HCT116 (cell line): ENCODE data around the gene ADAM17. TPM values are rescaled to one million over a fixed set of nuclear protein-coding genes. Genes with fewer than 3 reads are reported as not detected.

Experiments used
- ATAC-seq: fragments of 200-7000 bp; cut with Tn5 transposase; 2 replicates; pipeline ENCODE4 v1.9.1; 2020; ENCODE audit warnings: mild to moderate bottlenecking, moderate library complexity
- Bru-seq: library from RNA; stranded (reverse); fragments of 400-500 nt; gene quantifications from one replicate; lab custom pipeline; 2021; lab: Mats Ljungman, UMichigan
- BruChase-seq, 2 experiments: library from RNA; stranded (reverse); fragments of 400-500 nt; gene quantifications; one replicate each; lab custom pipeline; 2021; lab: Mats Ljungman, UMichigan
- BruUV-seq: library from RNA; stranded (reverse); fragments of 400-500 nt; replicated peaks from 2 replicates; lab custom pipeline; 2021; lab: Mats Ljungman, UMichigan
- CTCF ChIA-PET: fragments of 300-600 bp; sonication (Branson Sonifier 250); formaldehyde crosslinking; loops from one replicate; lab custom pipeline; 2021; ENCODE audit warnings: antibody characterized with exemption; lab: Charles Lee
- POLR2A ChIA-PET: fragments of 300-600, 350-600 bp; sonication (Branson Sonifier 250); formaldehyde crosslinking; loops from one replicate; lab custom pipeline; 2021; ENCODE audit warnings: antibody characterized with exemption; lab: Charles Lee
- RAD21 ChIA-PET, 2 experiments: fragments of 300-600 bp; sonication (Branson Sonifier 250); formaldehyde crosslinking; loops; one replicate each; lab custom pipeline; 2023; ENCODE audit warnings: low total read pairs in 2 of 2; ENCODE audit not compliant: uncharacterized antibody in 2 of 2, unreplicated experiment in 2 of 2, low non-redundant PET in 1 of 2; lab: Charles Lee
- DNase-seq: peaks from one replicate; pipeline ENCODE4 v3.0.0-alpha.2; 2010; ENCODE audit warnings: low read depth, low spot score
- H2AFZ ChIP-seq: fragments of 200-600 bp; shearing (Covaris generic), sonication (generic); 2 replicates; pipeline ENCODE4 v1.6.1; 2017; ENCODE audit warnings: low read depth, mixed run types, mixed read lengths, antibody characterized with exemption, low read length; ENCODE audit not compliant: poor library complexity, severe bottlenecking
- H3K27ac ChIP-seq: 2 replicates; pipeline ENCODE4 v1.5.1; 2012; ENCODE audit warnings: low read depth, low read length
- H3K27me3 ChIP-seq: fragments of 200-600 bp; sonication (generic); 2 replicates; pipeline ENCODE4 v1.6.1; 2016; ENCODE audit warnings: mixed run types, low read length, mixed read lengths; ENCODE audit not compliant: insufficient read depth
- H3K36me3 ChIP-seq, 2 experiments: fragments of 200-500 bp in 1 of 2; fragments of 200-600 bp in 1 of 2; sonication (Bioruptor generic) in 1 of 2; sonication (generic) in 1 of 2; 2 replicates each; pipeline versions ENCODE4 v1.5.1 to v1.6.1; 2014 to 2016; ENCODE audit warnings: low read length in 2 of 2, inconsistent platforms in 1 of 2, mixed read lengths in 1 of 2, mixed run types in 1 of 2; ENCODE audit not compliant: insufficient read depth in 2 of 2, control insufficient read depth in 1 of 2
- H3K4me1 ChIP-seq, 2 experiments: fragments of 200-600 bp in 1 of 2; sonication (generic) in 1 of 2; 2 replicates each; pipeline versions ENCODE4 v1.5.1 to v1.6.1; 2012 to 2017; ENCODE audit warnings: low read length in 2 of 2, inconsistent platforms in 1 of 2, mild to moderate bottlenecking in 1 of 2, mixed read lengths in 1 of 2, mixed run types in 1 of 2, moderate library complexity in 1 of 2; ENCODE audit not compliant: insufficient read depth in 2 of 2, control insufficient read depth in 1 of 2
- H3K4me2 ChIP-seq: fragments of 200-600 bp; sonication (generic); 2 replicates; pipeline ENCODE4 v1.6.1; 2017; ENCODE audit warnings: mixed run types, low read length, mixed read lengths
- H3K4me3 ChIP-seq, 2 experiments: fragments of 200-600 bp in 1 of 2; sonication (generic) in 1 of 2; replicated peaks in 1 of 2; 2 replicates each; pipeline ENCODE4 v1.5.1; 2011 to 2016; ENCODE audit warnings: low read length in 2 of 2, control low read depth in 1 of 2, low read depth in 1 of 2, mild to moderate bottlenecking in 1 of 2, mixed read lengths in 1 of 2, mixed run types in 1 of 2
- H3K79me2 ChIP-seq: fragments of 200-600 bp; sonication (generic); 2 replicates; pipeline ENCODE4 v1.6.1; 2017; ENCODE audit warnings: mild to moderate bottlenecking, mixed run types, low read length, moderate library complexity, mixed read lengths; ENCODE audit not compliant: insufficient read depth
- H3K9ac ChIP-seq: fragments of 200-600 bp; sonication (generic); 2 replicates; pipeline ENCODE4 v1.6.1; 2016; ENCODE audit warnings: low read length, mixed read lengths
- H3K9me2 ChIP-seq: fragments of 200-600 bp; sonication (generic), shearing (Covaris generic); 2 replicates; pipeline ENCODE4 v1.6.1; 2017; ENCODE audit warnings: mixed run types, mild to moderate bottlenecking, moderate library complexity; ENCODE audit not compliant: insufficient read depth
- H3K9me3 ChIP-seq, 2 experiments: fragments of 200-500 bp in 1 of 2; fragments of 200-600 bp in 1 of 2; sonication (Bioruptor generic) in 1 of 2; sonication (generic) in 1 of 2; 2 replicates each; pipeline ENCODE4 v1.6.1; 2014 to 2017; ENCODE audit warnings: low read length in 2 of 2, mixed read lengths in 2 of 2, inconsistent platforms in 1 of 2, low read depth in 1 of 2, mild to moderate bottlenecking in 1 of 2, mixed run types in 1 of 2, moderate library complexity in 1 of 2; ENCODE audit not compliant: control insufficient read depth in 1 of 2, insufficient read depth in 1 of 2
- H4K20me1 ChIP-seq: fragments of 200-600 bp; sonication (generic), shearing (Covaris generic); 2 replicates; pipeline ENCODE4 v1.6.1; 2017; ENCODE audit warnings: mixed run types, mild to moderate bottlenecking, moderate library complexity; ENCODE audit not compliant: insufficient read depth
- ATF3 ChIP-seq: IDR thresholded peaks from 2 replicates; pipeline ENCODE4 v1.6.1; 2012
- CBX3 ChIP-seq: IDR thresholded peaks from 2 replicates; pipeline ENCODE4 v1.6.1; 2012; ENCODE audit warnings: low read depth
- CEBPB ChIP-seq: IDR thresholded peaks from 2 replicates; pipeline ENCODE4 v1.6.1; 2012; ENCODE audit warnings: low read depth
- EZH2 ChIP-seq: fragments of 200-600 bp; sonication (generic); IDR thresholded peaks from 2 replicates; pipeline ENCODE4 v1.6.1; 2017; ENCODE audit warnings: antibody characterized with exemption, mixed run types
- FOSL1 ChIP-seq: IDR thresholded peaks from 2 replicates; pipeline ENCODE4 v1.6.1; 2012; ENCODE audit warnings: low read depth
- JUND ChIP-seq: IDR thresholded peaks from 2 replicates; pipeline ENCODE4 v1.6.1; 2012
- POLR2A ChIP-seq: IDR thresholded peaks from 2 replicates; pipeline ENCODE4 v1.7.0; 2011; ENCODE audit warnings: borderline replicate concordance; ENCODE audit not compliant: insufficient read depth, insufficient read length; ENCODE audit errors: extremely low read depth
- RAD21 ChIP-seq: IDR thresholded peaks from 2 replicates; pipeline ENCODE4 v1.6.1; 2012; ENCODE audit warnings: low read depth, mild to moderate bottlenecking
- SIN3A ChIP-seq: IDR thresholded peaks from 2 replicates; pipeline ENCODE4 v1.6.1; 2012; ENCODE audit warnings: low read depth
- TCF7L2 ChIP-seq: IDR thresholded peaks from 2 replicates; pipeline ENCODE4 v1.7.0; 2011; ENCODE audit warnings: borderline replicate concordance, inconsistent platforms; ENCODE audit not compliant: insufficient read depth, insufficient read length; ENCODE audit errors: extremely low read depth
- YY1 ChIP-seq: IDR thresholded peaks from 2 replicates; pipeline ENCODE4 v1.6.1; 2011; ENCODE audit warnings: low read length, low read depth, moderate library complexity, mild to moderate bottlenecking; ENCODE audit not compliant: insufficient replicate concordance; ENCODE audit errors: extremely low read depth
- ZNF274 ChIP-seq: fragments of 200-500 bp; sonication (Bioruptor generic); IDR thresholded peaks from 2 replicates; pipeline ENCODE4 v1.6.1; 2014; ENCODE audit warnings: mild to moderate bottlenecking, low read depth, low read length, inconsistent platforms
- intact Hi-C: fragments of 100-400 bp; cut with micrococcal nuclease; formaldehyde crosslinking; loops from 2 replicates; pipeline ENCODE4 v1.10.0; 2022
- long read RNA-seq: library from polyadenylated mRNA; unstranded; transcript quantifications from one replicate; pipeline ENCODE4 v2.0.0, GENCODE V29; 2021; ENCODE audit not compliant: unreplicated experiment
- polyA plus RNA-seq: library from polyadenylated mRNA; unstranded; fragments of >200 nt; gene quantifications from 2 replicates; pipeline ENCODE4 v1.2.1, GENCODE V29; 2012; ENCODE audit warnings: missing spikeins
- total RNA-seq: library from RNA; stranded (reverse); gene quantifications from one replicate; pipeline ENCODE4 v1.2.1, GENCODE V29; 2021; ENCODE audit not compliant: unreplicated experiment
- TF ChIP-seq, protein P1 (sequence below), 3 experiments: fragments of 200-600 bp in 1 of 3; sonication (generic) in 1 of 3; IDR thresholded peaks in 2 of 3; conservative IDR thresholded peaks in 1 of 3; 2 replicates each; pipeline ENCODE4 v1.5.1; 2012 to 2017; ENCODE audit warnings: low read depth in 2 of 3, low read length in 2 of 3, antibody characterized with exemption in 1 of 3, borderline replicate concordance in 1 of 3, control low read depth in 1 of 3, mild to moderate bottlenecking in 1 of 3, mixed read lengths in 1 of 3, mixed run types in 1 of 3, moderate library complexity in 1 of 3; ENCODE audit not compliant: insufficient read depth in 1 of 3
- TF ChIP-seq, protein P2 (sequence below): IDR thresholded peaks from 2 replicates; pipeline ENCODE4 v1.6.1; 2012; ENCODE audit warnings: low read depth
- TF ChIP-seq, protein P3 (sequence below): IDR thresholded peaks from 2 replicates; pipeline ENCODE4 v1.6.1; 2012

ADAM17 gene
- total RNA-seq (39.2 TPM), Bru-seq, nascent RNA (percentile 94 among the genes with signal in this experiment), BruChase-seq, experiment 1, labeled RNA remaining after a 6-hour chase (percentile 94 among the genes with signal in this experiment), BruChase-seq, experiment 2, labeled RNA remaining after a 2-hour chase (percentile 89 among the genes with signal in this experiment)
- 27.1 and 37.8 TPM in 2 replicates for polyA plus RNA-seq
- long read RNA-seq, full-length matches to known transcripts, result 86 of 127 reads
- long read RNA-seq, partial matches to known transcripts, result 5 of 127 reads
- long read RNA-seq, other reads (novel, unspliced or antisense), result 36 of 127 reads

GRCh38 chr2:9555297-9556120, at the start of gene ADAM17:
TSS of gene ADAM17 (minus strand) at chr2:9555830. CDS start at chr2:9555605, 225 bp downstream.
- RAD21 ChIA-PET, result no interaction called here
- Histone ChIP-seq H3K79me2 (peaks cover 62% of the 10 kb centered on the region), H3K9me2 (no peaks in the 10 kb centered on the region), H3K4me2 (peak within 1 kb of the TSS; percentile 89), H3K4me3 (peak within 1 kb of the TSS; percentile 84 to 91), H4K20me1 (peaks cover 14% of the 10 kb centered on the region; the same call in 1 of the 2 replicates), H3K9ac (peak within 1 kb of the TSS; percentile 92), H3K36me3 (no peaks in the 10 kb centered on the region), H3K9me3 (no peaks in the 10 kb centered on the region), H2AFZ (no peak within 1 kb of the TSS), H3K27ac (peak within 1 kb of the TSS; percentile 90), H3K4me1 (peaks cover 36 to 65% of the 10 kb centered on the region in 2 experiments), H3K27me3 (no peaks in the 10 kb centered on the region)
- ATAC-seq (peak; percentile 93), DNase-seq (peak; percentile 88)
- POLR2A ChIA-PET, result interaction anchor here (0.9 to 2.3 kb wide), 11 partner anchors 9 to 222 kb away, joined by 3 to 10 read pairs (median 4); partner anchors contain the start of gene YWHAQ
- CTCF ChIA-PET, result interaction anchor here (0.7 to 1.4 kb wide), 4 partner anchors 8 to 413 kb away, joined by 3 to 5 read pairs (median 4); no protein-coding TSS in a partner anchor
- intact Hi-C loops, result loop anchor here (5.0 to 10.0 kb wide), 3 partner anchors 197 to 489 kb away; partner anchors contain the start of gene KLF11
- TSS peak; percentile 53 for BruUV-seq
- TF ChIP-seq JUND (no peak), RAD21 (peak; percentile 15; the same call in 1 of the 2 replicates), ZNF274 (no peak), POLR2A (peak; percentile 77), FOSL1 (no peak), ATF3 (no peak), YY1 (peak; percentile 51), CBX3 (0 out of 2 replicates have a peak, but pooled peaks have one; percentile 59), TCF7L2 (peak; percentile 49), CEBPB (no peak), SIN3A (peak; percentile 10; the same call in 1 of the 2 replicates), EZH2 (no peak)
- TF ChIP-seq, protein P1, sequence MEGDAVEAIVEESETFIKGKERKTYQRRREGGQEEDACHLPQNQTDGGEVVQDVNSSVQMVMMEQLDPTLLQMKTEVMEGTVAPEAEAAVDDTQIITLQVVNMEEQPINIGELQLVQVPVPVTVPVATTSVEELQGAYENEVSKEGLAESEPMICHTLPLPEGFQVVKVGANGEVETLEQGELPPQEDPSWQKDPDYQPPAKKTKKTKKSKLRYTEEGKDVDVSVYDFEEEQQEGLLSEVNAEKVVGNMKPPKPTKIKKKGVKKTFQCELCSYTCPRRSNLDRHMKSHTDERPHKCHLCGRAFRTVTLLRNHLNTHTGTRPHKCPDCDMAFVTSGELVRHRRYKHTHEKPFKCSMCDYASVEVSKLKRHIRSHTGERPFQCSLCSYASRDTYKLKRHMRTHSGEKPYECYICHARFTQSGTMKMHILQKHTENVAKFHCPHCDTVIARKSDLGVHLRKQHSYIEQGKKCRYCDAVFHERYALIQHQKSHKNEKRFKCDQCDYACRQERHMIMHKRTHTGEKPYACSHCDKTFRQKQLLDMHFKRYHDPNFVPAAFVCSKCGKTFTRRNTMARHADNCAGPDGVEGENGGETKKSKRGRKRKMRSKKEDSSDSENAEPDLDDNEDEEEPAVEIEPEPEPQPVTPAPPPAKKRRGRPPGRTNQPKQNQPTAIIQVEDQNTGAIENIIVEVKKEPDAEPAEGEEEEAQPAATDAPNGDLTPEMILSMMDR (IDR thresholded peaks at IDR 0.05 in 2 of 3, conservative IDR thresholded peaks at IDR 0.05 in 1 of 3; ENCODE audit: borderline replicate concordance in 1 of 3, insufficient read depth in 1 of 3, low read depth in 2 of 3, low read length in 2 of 3), result peak in 1 of 3 experiments; percentile 45; a peak in 3 of 6 replicates
- TF ChIP-seq, protein P2, sequence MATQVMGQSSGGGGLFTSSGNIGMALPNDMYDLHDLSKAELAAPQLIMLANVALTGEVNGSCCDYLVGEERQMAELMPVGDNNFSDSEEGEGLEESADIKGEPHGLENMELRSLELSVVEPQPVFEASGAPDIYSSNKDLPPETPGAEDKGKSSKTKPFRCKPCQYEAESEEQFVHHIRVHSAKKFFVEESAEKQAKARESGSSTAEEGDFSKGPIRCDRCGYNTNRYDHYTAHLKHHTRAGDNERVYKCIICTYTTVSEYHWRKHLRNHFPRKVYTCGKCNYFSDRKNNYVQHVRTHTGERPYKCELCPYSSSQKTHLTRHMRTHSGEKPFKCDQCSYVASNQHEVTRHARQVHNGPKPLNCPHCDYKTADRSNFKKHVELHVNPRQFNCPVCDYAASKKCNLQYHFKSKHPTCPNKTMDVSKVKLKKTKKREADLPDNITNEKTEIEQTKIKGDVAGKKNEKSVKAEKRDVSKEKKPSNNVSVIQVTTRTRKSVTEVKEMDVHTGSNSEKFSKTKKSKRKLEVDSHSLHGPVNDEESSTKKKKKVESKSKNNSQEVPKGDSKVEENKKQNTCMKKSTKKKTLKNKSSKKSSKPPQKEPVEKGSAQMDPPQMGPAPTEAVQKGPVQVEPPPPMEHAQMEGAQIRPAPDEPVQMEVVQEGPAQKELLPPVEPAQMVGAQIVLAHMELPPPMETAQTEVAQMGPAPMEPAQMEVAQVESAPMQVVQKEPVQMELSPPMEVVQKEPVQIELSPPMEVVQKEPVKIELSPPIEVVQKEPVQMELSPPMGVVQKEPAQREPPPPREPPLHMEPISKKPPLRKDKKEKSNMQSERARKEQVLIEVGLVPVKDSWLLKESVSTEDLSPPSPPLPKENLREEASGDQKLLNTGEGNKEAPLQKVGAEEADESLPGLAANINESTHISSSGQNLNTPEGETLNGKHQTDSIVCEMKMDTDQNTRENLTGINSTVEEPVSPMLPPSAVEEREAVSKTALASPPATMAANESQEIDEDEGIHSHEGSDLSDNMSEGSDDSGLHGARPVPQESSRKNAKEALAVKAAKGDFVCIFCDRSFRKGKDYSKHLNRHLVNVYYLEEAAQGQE, result no peak
- TF ChIP-seq, protein P3, sequence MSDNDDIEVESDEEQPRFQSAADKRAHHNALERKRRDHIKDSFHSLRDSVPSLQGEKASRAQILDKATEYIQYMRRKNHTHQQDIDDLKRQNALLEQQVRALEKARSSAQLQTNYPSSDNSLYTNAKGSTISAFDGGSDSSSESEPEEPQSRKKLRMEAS, result peak; percentile 75; the same call in 1 of the 2 replicates
